ENCODE data around the gene LBX1. TPM values are rescaled to one million over a fixed set of nuclear protein-coding genes. Genes with fewer than 3 reads are reported as not detected.

The LBX1 gene
- total and polyA plus RNA-seq, 2 donors (not counting 1 experiment from before 2014, with no cell fraction given): not detected

Other genes with a start within 250 kb of the LBX1 start
- 56.2 and 57.8 TPM in 2 replicates for gene MRPL43, start 242.0 kb downstream of the LBX1 start, total RNA-seq
- 80.4 and 99.4 TPM in 2 replicates for gene MRPL43, start 242.0 kb downstream of the LBX1 start, polyA plus RNA-seq
- gene TWNK, start 241.9 kb downstream of the LBX1 start, total RNA-seq: 11.8 and 12.0 TPM in 2 replicates
- gene TWNK, start 241.9 kb downstream of the LBX1 start, polyA plus RNA-seq: 3.6 and 7.2 TPM in 2 replicates
- gene LZTS2, start 229.7 kb downstream of the LBX1 start, total RNA-seq: 33.7 and 36.9 TPM in 2 replicates
- gene LZTS2, start 229.7 kb downstream of the LBX1 start, polyA plus RNA-seq: 19.5 and 23.2 TPM in 2 replicates
- 0.69 and 0.85 TPM in 2 replicates for gene PDZD7, start 198.3 kb downstream of the LBX1 start, total RNA-seq
- gene PDZD7, start 198.3 kb downstream of the LBX1 start, polyA plus RNA-seq: 0.61 and 0.64 TPM in 2 replicates
- 38.0 and 44.2 TPM in 2 replicates for gene SFXN3, start 198.2 kb downstream of the LBX1 start, total RNA-seq
- gene SFXN3, start 198.2 kb downstream of the LBX1 start, polyA plus RNA-seq: 26.3 and 51.7 TPM in 2 replicates
- gene KAZALD1, start 167.5 kb downstream of the LBX1 start, total RNA-seq: 0.34 and 0.51 TPM in 2 replicates
- 0.37 TPM in 1 of 2 replicates, not detected in the other for gene KAZALD1, start 167.5 kb downstream of the LBX1 start, polyA plus RNA-seq
- not detected in 2 replicates for gene TLX1, start 98.2 kb downstream of the LBX1 start, total RNA-seq
- not detected in 2 replicates for gene TLX1, start 98.2 kb downstream of the LBX1 start, polyA plus RNA-seq
- gene BTRC, start 124.7 kb upstream of the LBX1 start, total RNA-seq: 20.1 and 21.9 TPM in 2 replicates
- 4.3 and 4.8 TPM in 2 replicates for gene BTRC, start 124.7 kb upstream of the LBX1 start, polyA plus RNA-seq